Esophagus (tissue), 2 donors: ENCODE data around the gene MBNL2. TPM values are rescaled to one million over a fixed set of nuclear protein-coding genes. Genes with fewer than 3 reads are reported as not detected.

Experiments
- H3K27ac ChIP-seq, 2 donors: one replicate each; pipeline ENCODE4 v1.5.1; 2013; ENCODE audit warnings: low read depth in 2 of 2, mild to moderate bottlenecking in 2 of 2, inconsistent platforms in 1 of 2, low read length in 1 of 2, moderate library complexity in 1 of 2
- H3K27me3 ChIP-seq, 2 donors: one replicate each; pipeline ENCODE4 v1.6.1; 2013; ENCODE audit warnings: low read length in 2 of 2, control low read depth in 1 of 2, mild to moderate bottlenecking in 1 of 2; ENCODE audit not compliant: insufficient read depth in 2 of 2, control insufficient read depth in 1 of 2
- H3K36me3 ChIP-seq, 2 donors: one replicate each; pipeline ENCODE4 v1.6.1; 2013; ENCODE audit warnings: low read length in 1 of 2; ENCODE audit not compliant: control insufficient read depth in 2 of 2, insufficient read depth in 2 of 2
- H3K4me1 ChIP-seq, 2 donors: one replicate each; pipeline ENCODE4 v1.6.1; 2013; ENCODE audit warnings: low read length in 1 of 2; ENCODE audit not compliant: control insufficient read depth in 2 of 2, insufficient read depth in 2 of 2
- H3K4me3 ChIP-seq, 2 donors: one replicate each; pipeline ENCODE4 v1.5.1; 2013; ENCODE audit warnings: low read length in 2 of 2, mild to moderate bottlenecking in 2 of 2, low read depth in 1 of 2, moderate library complexity in 1 of 2
- H3K9me3 ChIP-seq, 2 donors: one replicate each; pipeline ENCODE4 v1.6.1; 2013; ENCODE audit warnings: mild to moderate bottlenecking in 2 of 2, low read depth in 1 of 2, low read length in 1 of 2, moderate library complexity in 1 of 2; ENCODE audit not compliant: control insufficient read depth in 2 of 2, insufficient read depth in 1 of 2
- WGBS, 2 donors: extraction: QIAGEN DNeasy Blood & Tissue Kit; methylation state at CpG; one replicate each; pipeline ENCODE4 v1.1.7; 2013; 5-methylcytosine and 5-hydroxymethylcytosine counted together
- polyA plus RNA-seq, 2 donors: library from polyadenylated mRNA; stranded (reverse); fragments of 200-250 nt; gene quantifications; one replicate each; pipeline ENCODE4 v1.2.3, GENCODE V29; 2013
- donor health status: healthy with polysubstance abuse.
- donor health status: Bipolar disorder and iron deficiency.

MBNL2 gene
- polyA plus RNA-seq, 2 donors: 4.9 to 10.3 TPM

DNA sequence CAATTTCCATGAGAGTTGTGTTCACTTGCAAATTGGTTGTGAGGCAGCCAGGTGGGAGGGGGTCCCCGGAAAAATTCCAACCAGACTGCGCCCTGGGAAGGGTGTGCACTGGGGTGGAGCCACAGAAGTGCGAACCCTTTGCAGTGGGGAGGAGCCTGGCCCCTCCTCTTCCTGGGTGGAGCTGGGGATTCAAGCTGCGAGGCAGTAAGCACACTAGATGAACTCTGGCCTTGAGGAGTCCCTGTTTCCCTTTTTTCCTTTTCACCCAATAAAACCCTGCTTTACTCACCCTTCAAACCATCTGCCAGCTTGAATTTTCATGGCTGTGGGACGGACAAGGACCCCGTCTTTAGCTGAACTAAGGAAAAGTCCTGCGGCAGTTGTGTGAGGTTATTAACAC lies 31.0 kb upstream of the MBNL2 start:
- Histone ChIP-seq H3K27ac (no peak overlapping the region), H3K9me3 (no peaks in the 10 kb centered on the region), H3K4me1 (no peaks in the 10 kb centered on the region), H3K27me3 (no peaks in the 10 kb centered on the region), H3K36me3 (no peaks in the 10 kb centered on the region), H3K4me3 (no peak overlapping the region)
- WGBS, 2 donors: 84 to 85% methylated on average over 7 of the region's 7 CpGs

- Histone ChIP-seq H3K4me3 (no peak overlapping the region), H3K36me3 (no peaks in the 10 kb centered on the region), H3K27me3 (no peaks in the 10 kb centered on the region), H3K27ac (no peak overlapping the region), H3K9me3 (no peaks in the 10 kb centered on the region), H3K4me1 (no peaks in the 10 kb centered on the region)
- WGBS, 2 donors: 38 to 42% methylated on average over 2 of the region's 2 CpGs
These were observed 30.5 kb upstream of the MBNL2 start for GRCh38 chr13:97191615-97192014.

GRCh38 chr13:97192166-97192565 lies 30.0 kb upstream of the MBNL2 start:
- Histone ChIP-seq H3K4me3 (no peak overlapping the region), H3K27me3 (no peaks in the 10 kb centered on the region), H3K36me3 (no peaks in the 10 kb centered on the region), H3K9me3 (no peaks in the 10 kb centered on the region), H3K27ac (no peak overlapping the region), H3K4me1 (no peaks in the 10 kb centered on the region)
- WGBS, 2 donors: 68 to 91% methylated on average over 3 of the region's 3 CpGs

DNA sequence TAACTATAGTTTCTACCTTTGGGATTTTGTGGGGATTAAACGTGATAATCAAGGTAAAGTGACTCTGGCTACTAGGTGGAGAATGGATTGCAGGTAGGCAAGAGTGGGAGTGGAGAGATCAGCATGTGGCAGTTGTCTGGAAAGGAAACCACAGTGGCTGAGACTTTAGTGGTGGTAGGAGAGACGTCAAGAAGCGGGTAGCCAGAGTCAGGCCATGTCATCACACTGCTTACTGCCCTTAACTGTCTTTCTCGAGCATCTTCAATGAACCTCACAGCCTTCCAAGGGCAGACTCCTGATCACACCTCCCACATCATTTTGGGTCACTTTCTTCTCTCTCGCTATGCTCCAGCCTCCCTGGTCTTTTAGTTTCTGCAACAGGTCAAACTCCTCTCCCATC lies 28.6 kb upstream of the MBNL2 start:
- no peaks in the 10 kb centered on the region for H3K36me3 ChIP-seq
- no peak overlapping the region for H3K4me3 ChIP-seq
- H3K9me3 ChIP-seq: no peaks in the 10 kb centered on the region
- H3K4me1 ChIP-seq: no peaks in the 10 kb centered on the region
- WGBS, 2 donors: 84 to 89% methylated on average over 5 of the region's 5 CpGs
- H3K27ac ChIP-seq: no peak overlapping the region
- no peaks in the 10 kb centered on the region for H3K27me3 ChIP-seq

GRCh38 chr13:97194479-97194878 lies 27.7 kb upstream of the MBNL2 start:
- no peak overlapping the region for H3K27ac ChIP-seq
- no peaks in the 10 kb centered on the region for H3K4me1 ChIP-seq
- H3K27me3 ChIP-seq: no peaks in the 10 kb centered on the region
- H3K9me3 ChIP-seq: no peaks in the 10 kb centered on the region
- no peaks in the 10 kb centered on the region for H3K36me3 ChIP-seq
- no peak overlapping the region for H3K4me3 ChIP-seq
- 72 to 78% methylated on average over 6 of the region's 6 CpGs for WGBS, 2 donors

DNA sequence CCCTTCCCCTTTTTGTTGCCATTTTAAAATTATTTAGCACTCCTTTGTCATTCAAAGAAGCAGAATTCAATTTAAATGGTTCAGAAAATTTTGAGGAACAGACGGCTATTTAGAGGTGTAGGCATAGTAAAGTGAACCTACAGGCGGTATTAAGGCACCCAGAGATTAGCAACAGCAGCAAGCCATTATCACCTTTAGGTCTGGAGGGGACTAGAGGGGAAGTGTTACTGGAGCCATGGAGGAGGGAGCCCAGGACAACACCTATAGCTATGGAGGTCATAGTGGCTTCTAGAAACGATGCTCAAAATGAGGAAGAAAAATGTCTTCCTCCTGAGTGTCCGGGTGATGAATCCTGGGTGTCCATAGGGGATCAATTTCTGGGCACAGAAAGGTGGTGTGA lies 25.8 kb upstream of the MBNL2 start:
- H3K9me3 ChIP-seq: no peaks in the 10 kb centered on the region
- H3K36me3 ChIP-seq: no peaks in the 10 kb centered on the region
- H3K4me1 ChIP-seq: no peaks in the 10 kb centered on the region
- no peaks in the 10 kb centered on the region for H3K27me3 ChIP-seq
- no peak overlapping the region for H3K27ac ChIP-seq
- H3K4me3 ChIP-seq: no peak overlapping the region
- WGBS, 2 donors: 86 to 93% methylated on average over 4 of the region's 4 CpGs

GRCh38 chr13:97198753-97199152 lies 23.4 kb upstream of the MBNL2 start:
- H3K4me3 ChIP-seq: no peak overlapping the region
- H3K27me3 ChIP-seq: no peaks in the 10 kb centered on the region
- H3K4me1 ChIP-seq: no peaks in the 10 kb centered on the region
- no peaks in the 10 kb centered on the region for H3K36me3 ChIP-seq
- H3K9me3 ChIP-seq: no peaks in the 10 kb centered on the region
- no peak overlapping the region for H3K27ac ChIP-seq
- WGBS, 2 donors: 89 to 90% methylated on average over 2 of the region's 2 CpGs

DNA sequence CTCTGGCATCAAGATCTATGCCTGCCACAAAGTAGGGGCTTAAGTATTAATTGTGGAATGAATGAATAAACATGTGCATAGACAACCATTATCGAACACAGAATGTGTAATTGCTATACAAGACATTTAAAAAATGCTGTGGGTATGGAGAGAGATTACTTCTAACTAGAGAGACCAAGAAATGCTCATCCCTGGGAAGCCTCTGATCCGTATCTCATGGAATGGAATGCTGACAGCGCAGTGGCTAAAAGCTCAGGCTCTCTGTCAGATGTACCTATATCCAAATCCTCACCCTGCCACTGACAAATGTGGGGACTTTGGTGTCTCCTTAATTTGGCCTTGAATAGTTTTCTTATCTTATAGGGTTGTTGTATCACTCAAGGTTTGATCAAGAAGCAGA lies 22.7 kb upstream of the MBNL2 start:
- Histone ChIP-seq H3K4me1 (no peaks in the 10 kb centered on the region), H3K9me3 (no peaks in the 10 kb centered on the region), H3K4me3 (no peak overlapping the region), H3K27ac (no peak overlapping the region), H3K36me3 (no peaks in the 10 kb centered on the region), H3K27me3 (no peaks in the 10 kb centered on the region)
- WGBS, 2 donors: 96 to 98% methylated on average over 3 of the region's 3 CpGs

- Histone ChIP-seq H3K27me3 (no peaks in the 10 kb centered on the region), H3K27ac (no peak overlapping the region), H3K4me3 (no peak overlapping the region), H3K36me3 (no peaks in the 10 kb centered on the region), H3K9me3 (no peaks in the 10 kb centered on the region), H3K4me1 (no peaks in the 10 kb centered on the region)
- WGBS, 2 donors: 82% methylated on average over 6 of the region's 6 CpGs
These were observed 21.8 kb upstream of the MBNL2 start for GRCh38 chr13:97200081-97200942.

GRCh38 chr13:97202761-97203160 lies 19.4 kb upstream of the MBNL2 start:
- WGBS, 2 donors: 96 to 97% methylated on average over 4 of the region's 4 CpGs
- Histone ChIP-seq H3K9me3 (no peaks in the 10 kb centered on the region), H3K27ac (no peak overlapping the region), H3K4me3 (no peak overlapping the region), H3K27me3 (no peaks in the 10 kb centered on the region), H3K4me1 (no peaks in the 10 kb centered on the region), H3K36me3 (no peaks in the 10 kb centered on the region)
